Muscle of leg (tissue), 11 donors: ENCODE measurements around the gene BABAM2. TPM values are rescaled to one million over a fixed set of nuclear protein-coding genes. Genes with fewer than 3 reads are reported as not detected.
"Not testable (repeated sequence)": the region's sequence is repeated elsewhere in the genome, so short reads cannot be mapped to it uniquely, and the experiment has no call there.

Experiments used
- DNase-seq: peaks from one replicate; pipeline ENCODE4 v3.0.0; 2013
- H3K27ac ChIP-seq: one replicate; pipeline ENCODE4 v1.5.1; 2013; ENCODE audit warnings: mild to moderate bottlenecking, low read length, control low read depth
- H3K27me3 ChIP-seq: one replicate; pipeline ENCODE4 v1.6.1; 2013; ENCODE audit warnings: low read length; ENCODE audit not compliant: control insufficient read depth, insufficient read depth
- H3K36me3 ChIP-seq: one replicate; pipeline ENCODE4 v1.6.1; 2013; ENCODE audit warnings: low read length; ENCODE audit not compliant: control insufficient read depth, insufficient read depth
- H3K4me1 ChIP-seq: one replicate; pipeline ENCODE4 v1.6.1; 2013; ENCODE audit warnings: low read length; ENCODE audit not compliant: control insufficient read depth, insufficient read depth
- H3K4me3 ChIP-seq: one replicate; pipeline ENCODE4 v1.5.1; 2013; ENCODE audit warnings: low read length, control low read depth
- H3K9me3 ChIP-seq: replicated peaks from 2 replicates; pipeline ENCODE4 v1.6.1; 2013; ENCODE audit warnings: low read depth, low read length; ENCODE audit not compliant: control insufficient read depth
- WGBS: methylation state at CpG from one replicate; pipeline ENCODE4 v1.1.5; 2013; ENCODE audit warnings: missing lambda C conversion rate; ENCODE audit not compliant: insufficient coverage; 5-methylcytosine and 5-hydroxymethylcytosine counted together
- polyA plus RNA-seq, 8 donors: library from polyadenylated mRNA; unstranded; fragments of 120-200 nt; gene quantifications; one replicate each; pipeline versions ENCODE4 v1.2.1 to v1.2.3, GENCODE V29; 2013; ENCODE audit warnings: inconsistent platforms in 1 of 8, low replicate concordance in 1 of 8; ENCODE audit not compliant: insufficient read length in 8 of 8, insufficient read depth in 1 of 8
- total RNA-seq: library from RNA; stranded (reverse); fragments of 120-200 nt; gene quantifications from one replicate; pipeline ENCODE4 v1.2.4, GENCODE V29; 2013

BABAM2 gene
- total and polyA plus RNA-seq, 9 donors: 16.1 to 23.6 (median 21.4) TPM

- no peaks in the 10 kb centered on the region for H3K27me3 ChIP-seq
- no peak overlapping the region for H3K27ac ChIP-seq
- peaks cover 2% of the 10 kb centered on the region for H3K36me3 ChIP-seq
- no CpG with 5 or more reads among the region's 1 CpG for WGBS
- DNase-seq: no peak
- peaks cover 4% of the 10 kb centered on the region for H3K4me1 ChIP-seq
- H3K9me3 ChIP-seq: peaks cover 7% of the 10 kb centered on the region
- H3K4me3 ChIP-seq: no peak overlapping the region
These were observed 17.4 kb upstream of the BABAM2 start for GRCh38 chr2:27873091-27873490.

GRCh38 chr2:27875089-27875881 lies 15.2 kb upstream of the BABAM2 start:
- Histone ChIP-seq H3K27me3 (no peaks in the 10 kb centered on the region), H3K27ac (no peak overlapping the region), H3K9me3 (peaks cover 7% of the 10 kb centered on the region), H3K36me3 (peaks cover 2% of the 10 kb centered on the region), H3K4me3 (no peak overlapping the region), H3K4me1 (peaks cover 4% of the 10 kb centered on the region)
- no CpG with 5 or more reads among the region's 9 CpGs for WGBS
- DNase-seq: no peak

DNA sequence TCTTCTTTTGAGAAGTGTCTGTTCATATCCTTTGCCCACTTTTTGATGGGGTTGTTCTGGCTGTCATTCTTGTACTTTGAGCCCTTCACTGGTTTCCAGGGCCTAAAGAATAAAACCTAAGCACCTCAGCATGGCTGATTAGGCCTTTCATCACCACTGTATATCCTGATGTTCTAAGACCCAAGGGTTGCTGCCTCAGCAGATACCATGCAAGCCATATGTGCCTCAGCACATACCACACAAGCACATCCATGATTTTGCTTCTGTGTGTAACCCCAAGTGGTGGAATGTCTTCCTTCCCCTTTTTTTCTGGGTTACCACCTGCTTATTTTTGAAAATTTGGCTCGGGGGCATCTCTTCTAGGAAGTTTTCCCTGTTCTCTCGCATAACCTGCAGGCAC lies 11.7 kb upstream of the BABAM2 start:
- Histone ChIP-seq H3K4me1 (no peaks in the 10 kb centered on the region), H3K4me3 (no peak overlapping the region), H3K36me3 (peaks cover 2% of the 10 kb centered on the region), H3K27ac (no peak overlapping the region), H3K27me3 (no peaks in the 10 kb centered on the region), H3K9me3 (peaks cover 7% of the 10 kb centered on the region)
- no peak for DNase-seq
- no CpG with 5 or more reads among the region's 2 CpGs for WGBS

- DNase-seq, H3K27ac ChIP-seq, H3K9me3 ChIP-seq, H3K4me3 ChIP-seq, H3K27me3 ChIP-seq, H3K4me1 ChIP-seq, H3K36me3 ChIP-seq: not testable (repeated sequence)
- WGBS: no CpG with 5 or more reads among the region's 4 CpGs
These were observed 8.5 kb upstream of the BABAM2 start for GRCh38 chr2:27881815-27882583.

DNA sequence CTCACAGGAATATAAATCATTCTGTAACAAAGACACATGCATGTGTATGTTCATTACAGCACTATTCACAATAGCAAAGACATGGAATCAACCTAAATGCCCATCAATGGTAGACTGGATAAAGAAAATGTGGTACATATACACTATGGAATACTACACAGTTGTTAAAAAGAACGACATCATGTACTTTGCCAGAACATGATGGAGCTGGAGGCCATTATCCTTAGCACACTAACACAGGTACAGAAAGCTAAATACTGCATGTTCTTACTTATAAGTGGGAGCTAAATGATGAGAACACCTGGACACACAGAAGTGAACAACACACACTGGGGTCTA lies 8.0 kb upstream of the BABAM2 start:
- H3K4me1 ChIP-seq, H3K36me3 ChIP-seq, DNase-seq, H3K27me3 ChIP-seq, H3K4me3 ChIP-seq, H3K27ac ChIP-seq, H3K9me3 ChIP-seq: not testable (repeated sequence)
- WGBS: no CpG with 5 or more reads among the region's 1 CpG

- Histone ChIP-seq H3K4me1 (peaks cover under 1% of the 10 kb centered on the region), H3K4me3 (no peak overlapping the region), H3K36me3 (no peaks in the 10 kb centered on the region), H3K9me3 (no peaks in the 10 kb centered on the region), H3K27ac (no peak overlapping the region), H3K27me3 (no peaks in the 10 kb centered on the region)
- no CpG with 5 or more reads among the region's 2 CpGs for WGBS
- DNase-seq: no peak
These were observed 5.9 kb upstream of the BABAM2 start for GRCh38 chr2:27884601-27885000.

DNA sequence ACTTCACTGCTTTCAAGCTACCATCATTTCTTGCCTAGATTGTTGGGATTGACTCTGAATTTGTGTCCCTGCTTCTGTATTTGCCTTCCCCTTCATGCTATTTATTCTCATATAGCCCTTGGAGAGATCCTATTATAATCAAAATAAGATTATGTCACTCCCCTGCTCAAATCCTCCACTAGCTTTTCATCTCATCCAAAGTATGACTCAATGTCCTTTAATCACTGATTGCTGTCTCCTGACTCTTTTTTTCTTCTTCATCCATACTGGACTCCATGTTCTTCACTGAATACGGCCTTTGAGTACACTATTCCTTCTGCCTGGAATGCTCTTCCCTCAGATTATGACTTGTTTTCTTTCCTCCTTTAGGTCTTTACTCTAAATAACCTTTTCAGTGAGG lies 5.3 kb upstream of the BABAM2 start:
- H3K27me3 ChIP-seq: no peaks in the 10 kb centered on the region
- no peak overlapping the region for H3K27ac ChIP-seq
- 71% methylated on average over 1 of the region's 1 CpG for WGBS
- peaks cover 5% of the 10 kb centered on the region for H3K4me1 ChIP-seq
- H3K9me3 ChIP-seq: no peaks in the 10 kb centered on the region
- no peaks in the 10 kb centered on the region for H3K36me3 ChIP-seq
- H3K4me3 ChIP-seq: no peak overlapping the region
- DNase-seq: no peak

DNA sequence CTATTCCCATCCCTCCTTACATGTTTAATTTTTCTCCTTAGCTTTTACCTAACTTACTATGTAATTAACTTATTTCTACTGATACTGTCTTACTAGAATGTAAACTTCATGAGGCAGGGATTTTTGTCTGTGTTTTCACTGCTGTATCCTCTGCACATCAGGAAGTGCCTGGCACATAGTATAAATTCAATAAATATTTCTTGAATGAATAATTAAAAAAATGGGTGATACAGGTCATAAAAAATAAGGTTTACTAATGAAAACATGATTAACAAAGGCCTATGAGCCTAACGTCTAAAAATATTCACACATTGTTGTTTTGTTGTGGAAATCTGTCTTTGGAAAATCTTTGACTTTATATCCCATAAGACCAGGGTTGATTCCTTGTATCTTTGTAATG lies 4.9 kb upstream of the BABAM2 start:
- Histone ChIP-seq H3K4me3 (no peak overlapping the region), H3K36me3 (no peaks in the 10 kb centered on the region), H3K9me3 (no peaks in the 10 kb centered on the region), H3K27ac (no peak overlapping the region), H3K4me1 (peaks cover 5% of the 10 kb centered on the region), H3K27me3 (no peaks in the 10 kb centered on the region)
- no peak for DNase-seq
- no CpG with 5 or more reads among the region's 1 CpG for WGBS

DNA sequence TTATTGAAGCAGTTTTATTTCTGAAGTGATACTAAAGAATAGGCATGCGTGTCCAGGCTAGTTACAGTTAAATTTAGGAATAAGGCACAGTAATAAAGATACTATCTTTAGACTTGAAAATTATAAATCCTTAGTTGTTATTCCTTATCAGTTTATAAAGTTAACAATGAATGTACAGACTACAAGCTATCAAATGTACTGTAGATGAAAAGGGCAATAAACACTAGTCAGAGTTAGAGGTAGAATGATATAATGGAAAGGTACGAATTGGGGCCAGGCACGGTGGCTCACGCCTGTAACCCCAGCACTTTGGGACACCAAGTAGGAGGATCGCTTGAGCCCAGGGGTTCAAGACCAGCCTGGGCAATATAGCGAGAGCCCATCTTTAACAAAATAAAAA lies 4.2 kb upstream of the BABAM2 start:
- no peaks in the 10 kb centered on the region for H3K9me3 ChIP-seq
- no peaks in the 10 kb centered on the region for H3K27me3 ChIP-seq
- no peak overlapping the region for H3K27ac ChIP-seq
- no CpG with 5 or more reads among the region's 6 CpGs for WGBS
- no peak overlapping the region for H3K4me3 ChIP-seq
- H3K36me3 ChIP-seq: no peaks in the 10 kb centered on the region
- no peak for DNase-seq
- H3K4me1 ChIP-seq: peaks cover 10% of the 10 kb centered on the region

- WGBS: 50% methylated on average over 1 of the region's 2 CpGs
- peaks cover 12% of the 10 kb centered on the region for H3K4me1 ChIP-seq
- no peak overlapping the region for H3K27ac ChIP-seq
- DNase-seq: no peak
- H3K36me3 ChIP-seq: no peaks in the 10 kb centered on the region
- H3K9me3 ChIP-seq: no peaks in the 10 kb centered on the region
- H3K4me3 ChIP-seq: no peak overlapping the region
- no peaks in the 10 kb centered on the region for H3K27me3 ChIP-seq
These were observed 3.4 kb upstream of the BABAM2 start for GRCh38 chr2:27887111-27887510.
